HL-60 (cell line): ENCODE data around the gene RBM10.

ENCODE experiments used
- DNase-seq, 2 experiments: peaks; one replicate each; pipeline ENCODE4 v3.0.0-alpha.2; 2010 to 2020; ENCODE audit warnings: low read depth in 1 of 2, low spot score in 1 of 2
- H3K27ac ChIP-seq: fragments of 250-450 bp; sonication (Bioruptor Pico); replicated peaks from 2 replicates; pipeline ENCODE4 v1.5.1; 2020; ENCODE audit warnings: mild to moderate bottlenecking, moderate library complexity
- H3K27me3 ChIP-seq: fragments of 250-450 bp; sonication (Bioruptor Pico); 2 replicates; pipeline ENCODE4 v1.5.1; 2021; ENCODE audit warnings: mild to moderate bottlenecking, moderate library complexity; ENCODE audit not compliant: insufficient read depth, poor library complexity, severe bottlenecking
- H3K4me3 ChIP-seq: replicated peaks from 2 replicates; pipeline ENCODE4 v1.5.1; 2011; ENCODE audit warnings: mild to moderate bottlenecking, control low read depth, low read length; ENCODE audit not compliant: insufficient read depth
- CTCF ChIP-seq: IDR thresholded peaks from one replicate; pipeline ENCODE4 v1.5.1; 2011; ENCODE audit warnings: low read length, control low read depth, inconsistent platforms; ENCODE audit not compliant: insufficient read depth
- GABPA ChIP-seq: IDR thresholded peaks from 2 replicates; pipeline ENCODE4 v1.6.1; 2012; ENCODE audit warnings: low read depth
- POLR2AphosphoS5 ChIP-seq: IDR thresholded peaks from 2 replicates; pipeline ENCODE4 v1.6.1; 2012; ENCODE audit warnings: low read depth
- REST ChIP-seq: IDR thresholded peaks from 2 replicates; pipeline ENCODE4 v1.6.1; 2012; ENCODE audit warnings: low read depth; ENCODE audit not compliant: insufficient replicate concordance
- SPI1 ChIP-seq: IDR thresholded peaks from 2 replicates; pipeline ENCODE4 v1.6.1; 2012; ENCODE audit warnings: low read depth, mild to moderate bottlenecking, borderline replicate concordance

RBM10 gene

GRCh38 chrX:47216393-47216925 lies 71.4 kb downstream of the RBM10 start:
- TF ChIP-seq SPI1 (no peak), GABPA (no peak)
- Histone ChIP-seq H3K4me3 (no peak overlapping the region), H3K27ac (no peak overlapping the region)

GRCh38 chrX:47217121-47217851 lies 72.3 kb downstream of the RBM10 start:
- H3K27me3 ChIP-seq, result no peaks in the 10 kb centered on the region
- TF ChIP-seq SPI1 (no peak), GABPA (no peak), CTCF (no peak), REST (no peak), POLR2AphosphoS5 (no peak)
- H3K27ac ChIP-seq, result peak overlapping the region; percentile 62
- H3K4me3 ChIP-seq, result peak overlapping the region; percentile 5; the same call in 1 of the 2 replicates
- no peak for DNase-seq

More at GRCh38 chrX:47216393-47216925, 71.4 kb downstream of the RBM10 start:
- no peaks in the 10 kb centered on the region for H3K27me3 ChIP-seq
- DNase-seq, result no peak

GRCh38 chrX:47217852-47218279 lies 72.8 kb downstream of the RBM10 start:
- H3K27me3 ChIP-seq, result no peaks in the 10 kb centered on the region
- H3K4me3 ChIP-seq, result peak overlapping the region; percentile 71
- TF ChIP-seq CTCF (no peak), REST (no peak), SPI1 (no peak), GABPA (no peak), POLR2AphosphoS5 (no peak; the same call in 1 of the 2 replicates)
- H3K27ac ChIP-seq, result peak overlapping the region; percentile 99
- peak; percentile 92 to 99 for DNase-seq

- peak; percentile 68 to 82 for DNase-seq
- no peak for TF ChIP-seq CTCF
- no peak for TF ChIP-seq GABPA
- TF ChIP-seq POLR2AphosphoS5, result peak; percentile 53; the same call in 1 of the 2 replicates
- no peak for TF ChIP-seq SPI1
- peak; percentile 35 for TF ChIP-seq REST
- H3K27me3 ChIP-seq, result no peaks in the 10 kb centered on the region
Observed at GRCh38 chrX:47218280-47218919, 73.4 kb downstream of the RBM10 start, which contains the start of gene CDK16. CDK16 (plus strand) TSS chrX:47218681; CDS start chrX:47223558, 4,877 bp downstream.

More at GRCh38 chrX:47218280-47218919, 73.4 kb downstream of the RBM10 start, which contains the start of gene CDK16:
- Histone ChIP-seq H3K4me3 (peak within 1 kb of the TSS; percentile 71), H3K27ac (peak within 1 kb of the TSS; percentile 99)
